Type B pancreatic cell (in vitro differentiated cells): ENCODE measurements around the gene RYR2. TPM values are rescaled to one million over a fixed set of nuclear protein-coding genes. Genes with fewer than 3 reads are reported as not detected.

Experiments used
- DNase-seq: peaks from one replicate; pipeline ENCODE4 v3.0.0; 2021; ENCODE audit warnings: mixed read lengths; ENCODE audit not compliant: unreplicated experiment; ENCODE audit errors: extremely low spot score
- H3K27ac Mint-ChIP-seq: 2 replicates; pipeline ENCODE4 v1.8.0; 2021; ENCODE audit warnings: mild to moderate bottlenecking, mixed read lengths
- H3K27me3 Mint-ChIP-seq: 2 replicates; pipeline ENCODE4 v1.8.0; 2021; ENCODE audit warnings: mixed read lengths
- H3K36me3 Mint-ChIP-seq: 2 replicates; pipeline ENCODE4 v1.8.0; 2021; ENCODE audit warnings: mixed read lengths
- H3K4me1 Mint-ChIP-seq: one replicate; pipeline ENCODE4 v1.8.0; 2021; ENCODE audit warnings: mixed read lengths; ENCODE audit not compliant: unreplicated experiment
- H3K4me3 Mint-ChIP-seq: 2 replicates; pipeline ENCODE4 v1.8.0; 2021; ENCODE audit warnings: mild to moderate bottlenecking, mixed read lengths
- H3K9me3 Mint-ChIP-seq: 2 replicates; pipeline ENCODE4 v1.8.0; 2021; ENCODE audit warnings: mixed read lengths
- total RNA-seq: library from RNA; stranded (reverse); gene quantifications from 2 replicates; pipeline ENCODE4 v1.2.1, GENCODE V29; 2021; ENCODE audit warnings: low replicate concordance
- TF ChIP-seq, protein P1 (sequence below): fragments of 200-600 bp; sonication (generic); conservative IDR thresholded peaks from 2 replicates; pipeline ENCODE4 v1.5.0; 2021; ENCODE audit warnings: antibody characterized with exemption, mild to moderate bottlenecking

RYR2 gene
- total RNA-seq, 1 donor from 2014 or later: 0.58 TPM

DNA sequence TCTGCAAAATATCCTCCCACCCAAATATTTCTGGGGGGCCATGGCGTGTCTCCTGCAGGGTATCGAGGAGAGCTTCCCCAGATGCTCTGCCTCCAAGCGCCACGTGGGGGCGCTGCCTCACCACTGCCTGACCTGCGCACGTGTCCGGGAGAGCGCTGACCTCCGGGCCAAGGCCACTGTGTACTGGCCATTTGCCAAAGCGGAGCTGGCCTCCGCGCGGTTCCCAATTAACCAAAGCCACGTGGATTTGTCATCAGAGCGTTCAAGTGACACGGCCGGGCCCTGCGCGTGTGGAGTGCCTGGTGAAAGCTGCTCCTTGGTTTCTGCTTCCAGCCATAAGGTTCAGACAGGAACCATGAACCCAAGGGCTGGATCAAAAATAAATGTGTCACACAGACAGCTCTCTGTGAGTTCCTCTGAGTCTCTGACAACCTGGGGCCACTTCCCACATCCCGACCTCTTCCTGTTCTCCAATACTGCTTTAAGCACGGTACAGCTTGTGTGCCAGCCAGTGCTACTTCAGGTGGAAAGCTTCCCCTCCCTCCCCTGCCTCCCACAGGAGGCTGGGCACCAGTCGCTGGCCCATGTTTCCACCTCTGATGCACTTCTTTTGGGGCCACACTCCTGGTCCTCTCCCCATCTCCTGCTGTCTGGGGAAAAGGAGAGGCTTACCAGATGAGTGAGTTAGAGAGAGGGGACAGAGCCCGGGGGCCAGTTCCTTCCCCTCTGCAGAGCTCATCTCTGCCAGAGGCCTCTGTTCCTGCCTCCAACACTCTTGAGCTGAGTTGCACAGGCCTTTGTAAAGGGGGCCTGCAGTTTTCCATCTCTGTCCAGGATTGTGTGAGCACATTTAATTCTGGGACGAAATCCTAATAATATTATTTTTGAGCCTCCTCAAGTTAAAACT, 822.6 kb downstream of the RYR2 start:
- peak overlapping the region; percentile 76 for H3K4me3 Mint-ChIP-seq

DNA sequence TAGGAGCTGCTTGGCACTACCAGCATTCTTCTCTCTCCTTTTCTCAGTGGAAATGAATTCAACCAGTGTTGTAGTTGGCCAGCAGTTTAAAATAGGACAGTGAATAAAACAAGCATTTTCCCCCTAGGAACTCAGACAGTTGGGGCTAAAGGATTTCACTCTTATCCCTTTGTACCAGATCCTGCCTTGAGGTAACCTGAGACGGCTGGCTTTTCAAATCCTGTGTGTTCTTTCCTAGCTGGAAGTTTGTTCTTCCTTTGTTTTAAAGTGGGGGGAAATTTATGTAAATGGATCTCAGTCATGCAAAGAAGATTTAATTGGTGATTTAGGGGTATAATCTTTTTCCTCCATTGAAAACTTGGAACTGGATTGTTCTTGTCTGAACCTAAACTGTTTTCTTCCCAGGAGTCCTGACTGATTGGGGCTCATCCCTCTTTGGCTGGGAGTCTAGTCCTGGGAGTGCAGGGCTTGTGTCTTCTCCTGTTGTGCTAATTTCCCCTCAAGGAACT, 825.5 kb downstream of the RYR2 start:
- DNase-seq: no peak
- Mint-ChIP-seq H3K27me3 (peaks cover 17% of the 10 kb centered on the region), H3K36me3 (peaks cover 5% of the 10 kb centered on the region), H3K4me1 (peaks cover 3% of the 10 kb centered on the region), H3K9me3 (peaks cover 11% of the 10 kb centered on the region), H3K27ac (no peak overlapping the region), H3K4me3 (no peak overlapping the region)
- TF ChIP-seq, protein P1, sequence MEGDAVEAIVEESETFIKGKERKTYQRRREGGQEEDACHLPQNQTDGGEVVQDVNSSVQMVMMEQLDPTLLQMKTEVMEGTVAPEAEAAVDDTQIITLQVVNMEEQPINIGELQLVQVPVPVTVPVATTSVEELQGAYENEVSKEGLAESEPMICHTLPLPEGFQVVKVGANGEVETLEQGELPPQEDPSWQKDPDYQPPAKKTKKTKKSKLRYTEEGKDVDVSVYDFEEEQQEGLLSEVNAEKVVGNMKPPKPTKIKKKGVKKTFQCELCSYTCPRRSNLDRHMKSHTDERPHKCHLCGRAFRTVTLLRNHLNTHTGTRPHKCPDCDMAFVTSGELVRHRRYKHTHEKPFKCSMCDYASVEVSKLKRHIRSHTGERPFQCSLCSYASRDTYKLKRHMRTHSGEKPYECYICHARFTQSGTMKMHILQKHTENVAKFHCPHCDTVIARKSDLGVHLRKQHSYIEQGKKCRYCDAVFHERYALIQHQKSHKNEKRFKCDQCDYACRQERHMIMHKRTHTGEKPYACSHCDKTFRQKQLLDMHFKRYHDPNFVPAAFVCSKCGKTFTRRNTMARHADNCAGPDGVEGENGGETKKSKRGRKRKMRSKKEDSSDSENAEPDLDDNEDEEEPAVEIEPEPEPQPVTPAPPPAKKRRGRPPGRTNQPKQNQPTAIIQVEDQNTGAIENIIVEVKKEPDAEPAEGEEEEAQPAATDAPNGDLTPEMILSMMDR: no peak

More for the DNA sequence above, 822.6 kb downstream of the RYR2 start:
- Mint-ChIP-seq H3K27ac (no peak overlapping the region), H3K27me3 (peaks cover 12% of the 10 kb centered on the region), H3K36me3 (no peaks in the 10 kb centered on the region), H3K9me3 (peaks cover 5% of the 10 kb centered on the region), H3K4me1 (peaks cover 3% of the 10 kb centered on the region)
- DNase-seq: peak; percentile 78
- TF ChIP-seq, protein P1: peak; percentile 99

DNA sequence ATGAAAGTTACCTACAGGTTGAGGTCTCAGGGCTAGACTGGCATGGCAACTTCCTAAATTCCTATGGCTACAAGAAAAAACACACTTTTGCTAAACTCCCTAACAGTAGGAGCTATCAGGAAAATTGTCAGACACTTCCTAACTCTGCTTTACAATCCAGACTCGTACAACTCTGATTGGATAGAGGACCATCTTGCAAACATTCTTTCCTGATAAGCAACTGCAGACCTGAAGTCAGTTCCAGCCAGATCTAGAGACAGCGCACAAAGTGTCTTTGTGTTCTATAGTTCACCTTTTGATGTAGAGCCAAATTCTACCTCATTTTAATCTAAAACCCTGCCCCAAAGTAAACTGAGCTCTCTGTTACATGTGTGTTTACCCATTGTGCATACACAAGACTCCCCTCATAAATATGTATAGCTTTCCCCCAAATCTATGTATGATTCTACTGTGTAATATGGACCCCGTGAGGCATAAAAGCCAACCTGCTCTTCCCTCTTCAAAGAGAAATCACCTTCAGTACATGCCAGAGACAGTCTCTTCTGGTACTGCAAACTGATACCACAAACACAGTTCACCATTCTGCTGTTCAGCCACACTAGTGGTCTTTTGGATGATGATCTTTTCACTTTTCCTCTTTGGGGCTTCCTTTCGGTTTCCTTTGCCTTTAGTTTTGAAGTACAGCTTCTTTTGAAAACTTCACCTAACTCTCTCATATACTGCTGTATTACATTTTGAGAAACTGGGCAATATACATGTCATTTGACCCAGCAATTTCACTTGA, 827.0 kb downstream of the RYR2 start:
- TF ChIP-seq, protein P1: no peak
- Mint-ChIP-seq H3K27me3 (peaks cover 17% of the 10 kb centered on the region), H3K27ac (no peak overlapping the region), H3K9me3 (peaks cover 11% of the 10 kb centered on the region), H3K36me3 (peaks cover 5% of the 10 kb centered on the region), H3K4me3 (no peak overlapping the region), H3K4me1 (peaks cover 3% of the 10 kb centered on the region)
- no peak for DNase-seq

DNA sequence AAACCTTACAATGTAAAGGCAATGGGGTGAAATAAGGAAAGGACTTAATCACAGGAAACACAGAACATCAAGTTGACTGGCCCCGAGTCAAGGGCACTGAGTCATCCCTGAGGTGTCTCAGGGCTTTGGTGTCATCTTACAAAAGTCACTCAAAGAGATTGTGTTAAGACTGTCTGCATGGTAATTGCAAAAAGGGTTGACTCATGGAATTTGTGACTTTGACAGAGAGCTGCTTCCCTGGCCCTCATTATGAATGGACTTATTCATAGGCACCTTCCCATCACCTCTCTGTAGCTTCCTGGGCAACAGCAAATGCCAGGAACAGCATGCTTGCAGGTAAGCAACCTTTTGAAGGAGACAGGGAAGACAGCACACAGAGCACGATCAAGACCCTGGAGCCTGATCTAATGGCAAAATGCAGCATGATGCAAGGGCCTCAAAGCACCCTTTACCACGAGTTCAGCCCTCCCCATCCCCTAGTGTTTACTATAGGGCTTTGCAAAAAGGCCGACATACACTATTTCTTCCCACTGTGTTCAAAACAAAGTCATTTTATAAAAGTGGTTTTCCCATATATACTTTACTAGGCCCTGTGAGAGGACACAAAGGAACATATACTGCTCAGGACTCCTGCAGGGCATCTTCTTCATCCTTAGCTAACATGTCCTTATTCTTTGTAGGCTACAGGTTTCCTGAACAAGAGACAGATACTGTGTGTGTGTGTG, 831.7 kb downstream of the RYR2 start:
- Mint-ChIP-seq H3K4me1 (no peaks in the 10 kb centered on the region), H3K27me3 (peaks cover 14% of the 10 kb centered on the region), H3K27ac (no peak overlapping the region), H3K9me3 (peaks cover 10% of the 10 kb centered on the region), H3K36me3 (peaks cover 5% of the 10 kb centered on the region), H3K4me3 (no peak overlapping the region)
- DNase-seq: no peak
- TF ChIP-seq, protein P1: no peak

DNA sequence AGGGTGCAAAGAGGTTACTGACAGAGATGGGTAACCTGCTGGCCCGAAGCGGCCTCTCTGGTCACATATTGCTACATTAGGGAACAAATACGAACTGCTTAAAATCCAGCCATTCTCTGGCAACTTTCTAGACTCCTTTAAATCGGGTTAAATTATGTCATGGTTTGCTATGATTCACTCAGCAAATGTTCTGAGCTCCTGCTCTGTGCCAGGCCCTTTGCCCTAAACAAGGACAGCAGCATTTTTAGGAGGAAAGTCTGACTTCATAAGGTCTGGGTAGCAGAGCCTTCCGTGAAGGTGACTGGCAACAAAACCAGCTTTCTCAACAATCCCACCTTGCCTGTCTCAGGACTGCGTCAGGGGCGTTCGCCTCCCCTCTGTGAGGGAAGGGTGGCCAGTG, 833.3 kb downstream of the RYR2 start:
- peaks cover 11% of the 10 kb centered on the region for H3K9me3 Mint-ChIP-seq
- no peaks in the 10 kb centered on the region for H3K4me1 Mint-ChIP-seq
- no peak overlapping the region for H3K27ac Mint-ChIP-seq
- DNase-seq: no peak
- H3K4me3 Mint-ChIP-seq: no peak overlapping the region
- TF ChIP-seq, protein P1: no peak
- H3K27me3 Mint-ChIP-seq: peaks cover 6% of the 10 kb centered on the region
- peaks cover 5% of the 10 kb centered on the region for H3K36me3 Mint-ChIP-seq
